Activated CD4-positive, alpha-beta T cell treated with anti-CD3 and anti-CD28 coated beads, Interleukin-2, amount 50 U/mL, for 48 hours (primary cell): ENCODE measurements around the gene WDHD1.
"Not testable (repeated sequence)": the region's sequence is repeated elsewhere in the genome, so short reads cannot be mapped to it uniquely, and the experiment has no call there.

ENCODE experiments used
- DNase-seq, 2 experiments: peaks; one replicate each; pipeline ENCODE4 v3.0.0-alpha.2; 2020

The WDHD1 gene

GRCh38 chr14:54944737-54945391, 82.0 kb downstream of the WDHD1 start:
- no peak for DNase-seq

- DNase-seq: no peak
Observed at GRCh38 chr14:54942913-54943312, 84.0 kb downstream of the WDHD1 start.

- DNase-seq: no peak
Observed at GRCh38 chr14:54936816-54937215, 90.1 kb downstream of the WDHD1 start.

- DNase-seq: no peak
Observed at GRCh38 chr14:54935958-54936357, 90.9 kb downstream of the WDHD1 start.

GRCh38 chr14:54935100-54935499, 91.8 kb downstream of the WDHD1 start:
- DNase-seq: no peak

- no peak for DNase-seq
Observed at GRCh38 chr14:54933006-54933405, 93.9 kb downstream of the WDHD1 start.

- no peak for DNase-seq
Observed at GRCh38 chr14:54931598-54932340, 95.1 kb downstream of the WDHD1 start.

GRCh38 chr14:54931101-54931500, 95.8 kb downstream of the WDHD1 start:
- no peak for DNase-seq

- DNase-seq: no peak
Observed at GRCh38 chr14:54929556-54929955, 97.3 kb downstream of the WDHD1 start.

GRCh38 chr14:54928216-54928615, 98.7 kb downstream of the WDHD1 start:
- no peak for DNase-seq

GRCh38 chr14:54927551-54927950, 99.3 kb downstream of the WDHD1 start:
- DNase-seq: no peak

GRCh38 chr14:54926570-54926969, 100.3 kb downstream of the WDHD1 start:
- DNase-seq: not testable (repeated sequence)

GRCh38 chr14:54922598-54922997, 104.3 kb downstream of the WDHD1 start:
- DNase-seq: no peak

GRCh38 chr14:54920052-54920451, 106.8 kb downstream of the WDHD1 start:
- no peak for DNase-seq

GRCh38 chr14:54919330-54919729, 107.6 kb downstream of the WDHD1 start:
- no peak for DNase-seq

GRCh38 chr14:54918427-54918826, 108.5 kb downstream of the WDHD1 start:
- DNase-seq: no peak

GRCh38 chr14:54916101-54916500, 110.8 kb downstream of the WDHD1 start:
- DNase-seq: no peak

GRCh38 chr14:54909817-54910558, 116.9 kb downstream of the WDHD1 start:
- no peak for DNase-seq

GRCh38 chr14:54908973-54909372, 117.9 kb downstream of the WDHD1 start:
- DNase-seq: not testable (repeated sequence)

GRCh38 chr14:54908190-54908589, 118.7 kb downstream of the WDHD1 start:
- DNase-seq: no peak

GRCh38 chr14:54906075-54906474, 120.8 kb downstream of the WDHD1 start:
- no peak for DNase-seq

GRCh38 chr14:54902521-54903420, 124.1 kb downstream of the WDHD1 start, which contains the start of gene GCH1:
Gene GCH1 (minus strand): TSS chr14:54902826. CDS start chr14:54902663, 163 bp downstream.
- peak; percentile 73 to 77 for DNase-seq

- peak; percentile 81 to 85 for DNase-seq
Observed at GRCh38 chr14:54902143-54902520, 124.8 kb downstream of the WDHD1 start.
